SU-DHL-6 (cell line): Measurements from ENCODE around the gene GAL3ST3.

Experiments used
- EZH2phosphoT487 ChIP-seq: fragments of 200-600 bp; sonication (generic), shearing (Covaris generic); conservative IDR thresholded peaks from 2 replicates; pipeline ENCODE4 v1.6.1; 2018; ENCODE audit warnings: mild to moderate bottlenecking, antibody characterized with exemption, low read length, moderate library complexity, mixed read lengths
- TF ChIP-seq, protein P1 (sequence below): fragments of 200-600 bp; sonication (generic); IDR thresholded peaks from one replicate; pipeline ENCODE4 v1.5.1; 2017; ENCODE audit warnings: antibody characterized with exemption, mild to moderate bottlenecking, low read length, moderate library complexity; ENCODE audit not compliant: insufficient read depth, poor library complexity, severe bottlenecking

DNA sequence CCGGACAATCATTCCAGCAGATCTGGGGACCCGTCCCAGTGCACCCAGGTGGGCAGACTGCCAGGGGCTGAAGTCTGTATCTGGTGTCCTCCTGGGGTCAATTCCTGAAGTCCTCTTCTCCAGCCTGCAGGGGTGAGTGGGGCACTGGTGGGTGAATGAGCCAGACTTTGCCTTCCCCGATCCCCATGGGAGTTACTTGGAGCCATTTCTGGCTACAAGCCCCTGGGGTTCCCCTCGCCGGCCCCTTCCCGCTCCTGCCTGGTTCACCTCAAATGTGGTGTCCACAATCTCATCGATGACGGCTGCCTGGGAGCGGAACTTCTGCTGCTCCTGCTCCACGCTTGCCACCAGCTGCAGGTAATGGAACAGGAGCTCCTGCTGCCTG is 32.2 kb downstream of the GAL3ST3 start:
- no peak for TF ChIP-seq EZH2phosphoT487
- TF ChIP-seq, protein P1, sequence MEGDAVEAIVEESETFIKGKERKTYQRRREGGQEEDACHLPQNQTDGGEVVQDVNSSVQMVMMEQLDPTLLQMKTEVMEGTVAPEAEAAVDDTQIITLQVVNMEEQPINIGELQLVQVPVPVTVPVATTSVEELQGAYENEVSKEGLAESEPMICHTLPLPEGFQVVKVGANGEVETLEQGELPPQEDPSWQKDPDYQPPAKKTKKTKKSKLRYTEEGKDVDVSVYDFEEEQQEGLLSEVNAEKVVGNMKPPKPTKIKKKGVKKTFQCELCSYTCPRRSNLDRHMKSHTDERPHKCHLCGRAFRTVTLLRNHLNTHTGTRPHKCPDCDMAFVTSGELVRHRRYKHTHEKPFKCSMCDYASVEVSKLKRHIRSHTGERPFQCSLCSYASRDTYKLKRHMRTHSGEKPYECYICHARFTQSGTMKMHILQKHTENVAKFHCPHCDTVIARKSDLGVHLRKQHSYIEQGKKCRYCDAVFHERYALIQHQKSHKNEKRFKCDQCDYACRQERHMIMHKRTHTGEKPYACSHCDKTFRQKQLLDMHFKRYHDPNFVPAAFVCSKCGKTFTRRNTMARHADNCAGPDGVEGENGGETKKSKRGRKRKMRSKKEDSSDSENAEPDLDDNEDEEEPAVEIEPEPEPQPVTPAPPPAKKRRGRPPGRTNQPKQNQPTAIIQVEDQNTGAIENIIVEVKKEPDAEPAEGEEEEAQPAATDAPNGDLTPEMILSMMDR, result no peak
